VCaP (cell line): ENCODE results near the gene CDK11A.
"Not testable (repeated sequence)": the region's sequence is repeated elsewhere in the genome, so short reads cannot be mapped to it uniquely, and the experiment has no call there.

Experiments
- H3K27ac ChIP-seq: fragments of 450-650 bp; 2 replicates; pipeline ENCODE4 v1.5.1; 2017
- CTCF ChIP-seq: fragments of 450-650 bp; conservative IDR thresholded peaks from 2 replicates; pipeline ENCODE4 v1.5.1; 2017; ENCODE audit warnings: mild to moderate bottlenecking, moderate library complexity

Gene CDK11A

GRCh38 chr1:1703796-1704195, 20.4 kb downstream of the CDK11A start:
- H3K27ac ChIP-seq, result no peak overlapping the region
- TF ChIP-seq CTCF, result no peak

DNA sequence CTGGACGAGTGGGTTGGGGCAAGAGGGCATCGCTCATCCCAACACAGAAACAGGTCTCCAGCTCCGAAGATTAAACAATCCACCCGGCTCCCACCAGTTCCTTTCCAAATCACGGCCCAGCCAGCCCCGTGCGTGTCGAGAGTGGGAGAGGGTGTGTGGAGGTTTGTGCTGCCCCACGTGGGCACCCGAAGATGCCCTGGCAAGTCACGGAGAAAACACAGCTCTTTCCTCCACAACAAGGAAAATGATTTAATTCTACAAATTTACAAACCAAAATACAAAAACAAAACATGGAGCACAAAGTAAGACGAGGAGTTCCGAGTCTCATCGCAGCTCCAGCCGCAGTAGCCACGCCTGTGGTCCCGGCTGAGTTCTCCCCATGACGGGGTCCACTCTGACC, 21.7 kb downstream of the CDK11A start:
- not testable (repeated sequence) for H3K27ac ChIP-seq

DNA sequence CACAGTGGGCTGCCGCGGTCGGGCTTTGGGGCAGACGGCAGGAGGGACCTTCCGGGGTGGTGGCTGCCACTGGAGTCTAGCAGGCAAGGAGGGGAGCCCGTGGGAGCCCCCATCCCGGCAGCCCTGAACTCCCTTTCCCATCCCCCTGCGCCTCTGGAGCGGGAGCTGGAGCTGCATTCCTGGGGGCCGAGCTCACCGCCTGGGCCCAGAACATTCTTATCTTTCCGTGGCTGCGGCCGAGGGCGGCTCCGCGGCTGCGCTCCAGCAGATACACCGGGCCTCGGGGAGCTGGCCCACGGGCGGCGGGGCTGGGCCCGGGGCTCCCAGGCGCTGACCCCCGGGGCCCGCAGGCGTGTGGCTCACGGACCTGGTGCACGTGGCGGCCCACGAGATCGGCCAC, 23.6 kb downstream of the CDK11A start:
- not testable (repeated sequence) for H3K27ac ChIP-seq

GRCh38 chr1:1700067-1700466, 24.1 kb downstream of the CDK11A start:
- not testable (repeated sequence) for H3K27ac ChIP-seq

DNA sequence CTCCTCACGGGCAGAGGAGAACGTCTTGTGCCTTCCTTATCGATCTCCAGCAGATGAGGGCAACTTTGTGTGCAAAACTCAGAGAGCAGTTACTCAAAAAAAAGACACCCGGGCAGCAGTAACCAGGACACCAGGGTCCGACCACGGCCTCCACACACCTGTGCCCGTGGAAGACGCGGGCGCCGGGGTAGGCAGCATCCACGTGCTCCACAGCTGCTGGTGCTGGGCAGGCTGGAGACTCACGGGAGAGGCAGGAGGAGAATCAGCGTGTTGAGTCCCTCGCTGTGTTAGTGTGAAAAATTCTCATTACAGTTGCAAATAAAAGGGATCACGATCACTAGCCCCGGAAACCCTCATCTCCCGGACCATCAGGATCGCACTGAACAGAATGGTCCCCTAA, 25.1 kb downstream of the CDK11A start:
- not testable (repeated sequence) for H3K27ac ChIP-seq

DNA sequence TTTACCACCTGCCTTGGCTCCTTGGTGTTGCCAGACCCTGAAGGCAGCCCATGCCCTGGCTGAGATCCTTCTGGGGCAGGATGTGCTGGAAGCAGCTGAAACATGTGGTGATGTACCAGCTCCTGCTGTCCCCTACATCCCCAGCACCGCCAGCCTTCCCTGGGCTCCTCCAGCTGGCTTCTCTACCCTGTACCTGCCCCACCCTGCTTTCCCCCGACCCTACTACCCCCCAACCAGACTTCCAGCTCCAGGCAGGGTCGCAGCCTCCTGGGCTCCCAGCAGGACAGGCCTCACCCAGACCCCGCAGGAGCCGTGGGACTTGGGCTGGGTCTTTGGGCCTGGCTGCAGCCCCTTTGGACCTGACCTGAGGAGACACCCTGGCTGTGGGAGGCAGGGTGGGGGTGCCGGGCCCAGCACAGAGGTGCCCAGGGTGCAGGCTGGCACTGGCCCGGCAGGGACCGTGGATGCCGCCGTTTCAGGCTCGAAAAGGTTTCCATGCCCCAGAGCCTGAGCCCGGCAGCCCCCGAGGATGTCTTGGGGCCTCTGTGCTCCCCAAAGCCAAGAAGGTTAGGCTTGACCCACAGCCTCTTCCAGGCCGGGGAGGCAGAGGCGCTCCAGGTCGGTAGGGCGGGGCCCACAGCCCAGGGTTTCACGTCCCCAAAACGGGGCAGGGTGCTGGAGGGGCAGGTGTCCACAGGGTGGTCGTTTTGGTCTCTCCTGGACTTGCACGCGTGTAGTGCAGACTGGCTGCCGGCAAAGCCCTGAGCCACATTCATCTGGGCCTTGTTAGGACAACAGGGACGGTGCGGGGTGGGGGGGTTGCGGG, 26.6 kb downstream of the CDK11A start:
- H3K27ac ChIP-seq, result not testable (repeated sequence)

DNA sequence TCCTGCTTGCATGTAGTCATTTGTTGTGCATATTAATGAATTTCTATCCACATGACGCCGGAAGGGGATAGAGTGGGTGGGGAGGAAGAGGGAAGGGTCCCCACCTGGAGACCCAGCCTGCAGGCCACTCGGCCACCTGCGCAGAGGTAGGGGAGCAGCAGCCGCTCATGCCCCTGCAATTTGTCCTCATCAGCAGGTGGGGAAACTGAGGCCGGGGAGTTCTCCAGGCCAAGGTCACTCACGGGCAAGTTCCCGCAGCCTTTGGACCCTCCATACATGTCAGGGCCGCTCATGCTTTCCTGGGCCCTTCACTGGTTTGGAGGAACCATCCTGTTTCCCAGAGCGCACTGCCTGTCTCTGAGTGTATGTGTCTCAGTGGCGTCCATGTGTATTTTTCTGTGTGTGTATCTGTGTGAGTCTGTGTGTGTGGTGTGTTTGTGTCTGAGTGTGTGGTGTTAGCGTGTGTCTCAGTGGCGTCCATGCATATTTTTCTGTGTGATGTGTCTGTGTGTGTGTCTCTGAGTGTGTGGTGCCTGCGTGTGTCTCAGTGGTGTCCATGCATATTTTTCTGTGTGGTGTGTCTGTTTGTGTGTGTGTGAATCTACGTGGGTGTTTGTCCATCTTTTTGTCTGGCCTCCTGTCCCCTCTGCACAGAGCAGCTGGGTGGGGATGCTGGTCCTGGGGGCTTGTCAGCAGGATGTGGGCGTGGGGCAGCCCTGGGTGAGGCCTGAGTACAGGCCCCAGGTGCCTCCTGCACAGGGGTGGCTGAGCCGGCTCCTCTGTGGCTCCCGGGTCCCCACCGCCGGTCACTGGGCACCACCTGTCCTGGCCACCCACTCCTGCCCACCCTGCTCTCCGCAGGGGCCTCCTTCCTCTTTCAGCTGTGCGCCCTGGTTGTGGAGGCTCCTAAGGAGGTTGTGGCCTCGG, 27.5 kb downstream of the CDK11A start:
- H3K27ac ChIP-seq, result not testable (repeated sequence)

DNA sequence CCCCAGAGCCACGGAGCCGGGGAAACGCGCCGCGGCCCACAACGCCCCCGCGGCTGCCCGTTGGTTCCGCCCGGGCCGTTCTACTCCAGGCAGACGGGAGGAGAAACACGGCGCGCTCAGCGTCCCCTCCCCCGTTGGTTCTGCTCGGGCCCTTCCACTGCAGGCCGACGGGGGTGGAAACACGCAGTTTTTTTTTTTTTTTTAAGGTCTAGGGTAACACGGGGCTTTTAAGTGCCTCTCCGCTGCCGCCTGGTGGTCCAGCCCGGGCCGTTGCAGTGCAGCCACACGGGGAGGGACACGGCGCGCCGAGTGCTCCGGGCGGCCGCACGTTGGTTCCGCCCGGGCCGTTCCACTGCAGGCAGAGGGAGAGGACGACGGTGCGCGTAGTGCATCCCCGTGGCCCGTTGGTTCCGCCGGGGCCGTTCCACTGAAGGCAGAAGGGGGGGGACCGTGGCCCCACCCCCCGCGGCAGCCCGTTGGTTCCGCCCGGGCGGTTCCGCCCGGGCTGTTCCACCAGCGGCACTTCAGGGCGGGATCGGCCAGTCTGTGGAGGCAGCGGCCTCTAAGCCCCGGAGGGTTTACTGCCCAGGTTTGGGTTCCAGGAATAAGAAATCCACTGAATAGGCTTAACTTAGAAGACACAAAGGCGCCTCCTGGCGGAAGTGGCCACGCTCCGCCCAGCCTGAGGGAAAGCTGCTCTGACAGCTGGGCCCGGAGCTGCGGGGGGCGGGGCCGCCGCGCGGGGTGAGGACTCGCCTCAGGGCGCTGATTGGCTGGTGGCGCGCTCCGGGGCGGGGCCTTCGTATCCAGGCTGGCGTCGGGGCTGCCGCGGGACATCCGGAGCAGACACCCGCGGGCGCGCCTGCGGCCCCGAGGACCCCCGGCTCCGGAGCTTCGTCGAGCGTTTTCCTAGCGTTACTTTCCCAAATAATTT, 31.2 kb downstream of the CDK11A start, which contains the start of gene SLC35E2B:
SLC35E2B (minus strand) TSS at position 82 of the 934 bp plus-strand sequence. CDS start 16,096 bp downstream, outside the sequence.
- peak within 1 kb of the TSS; percentile 68 for H3K27ac ChIP-seq

DNA sequence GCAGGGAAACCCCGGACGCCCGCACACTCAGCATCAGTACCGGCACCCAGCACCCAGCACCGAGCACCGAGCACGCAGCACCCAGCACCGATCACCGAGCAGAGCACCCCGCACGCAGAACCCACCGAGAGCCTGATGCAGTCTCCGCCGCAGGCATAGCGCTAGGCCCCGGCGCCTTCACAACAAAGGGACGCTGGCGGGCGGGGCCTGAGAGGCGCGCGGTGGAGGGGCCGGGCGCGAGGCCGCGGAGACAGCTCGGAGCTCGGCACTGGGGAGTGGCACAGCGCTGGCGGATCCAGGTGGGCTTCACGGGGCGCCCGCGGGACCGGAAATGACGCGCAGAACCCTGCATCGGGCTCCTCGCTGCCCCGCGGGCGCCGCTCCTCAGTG, 31.8 kb downstream of the CDK11A start:
- H3K27ac ChIP-seq, result peak overlapping the region; percentile 60

DNA sequence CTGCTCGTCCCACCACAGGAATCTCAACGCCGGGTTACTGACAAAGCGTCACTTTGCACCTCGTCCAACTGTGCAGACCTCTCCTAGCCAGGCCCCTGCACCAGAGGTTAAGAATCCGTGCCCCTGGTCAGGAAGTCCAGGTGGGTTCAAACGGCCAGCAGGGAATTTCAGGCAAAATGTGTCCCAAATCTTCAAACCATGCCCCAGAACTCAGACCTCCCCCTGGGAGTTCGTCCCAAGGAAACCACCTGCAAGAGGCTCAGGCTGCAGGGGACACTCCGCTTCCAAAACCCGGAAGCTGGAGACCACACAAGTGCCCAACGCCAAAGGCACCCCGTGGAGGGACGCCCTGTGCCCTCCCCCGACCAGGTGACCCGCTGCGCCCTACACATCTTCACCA, 32.7 kb downstream of the CDK11A start:
- not testable (repeated sequence) for H3K27ac ChIP-seq

DNA sequence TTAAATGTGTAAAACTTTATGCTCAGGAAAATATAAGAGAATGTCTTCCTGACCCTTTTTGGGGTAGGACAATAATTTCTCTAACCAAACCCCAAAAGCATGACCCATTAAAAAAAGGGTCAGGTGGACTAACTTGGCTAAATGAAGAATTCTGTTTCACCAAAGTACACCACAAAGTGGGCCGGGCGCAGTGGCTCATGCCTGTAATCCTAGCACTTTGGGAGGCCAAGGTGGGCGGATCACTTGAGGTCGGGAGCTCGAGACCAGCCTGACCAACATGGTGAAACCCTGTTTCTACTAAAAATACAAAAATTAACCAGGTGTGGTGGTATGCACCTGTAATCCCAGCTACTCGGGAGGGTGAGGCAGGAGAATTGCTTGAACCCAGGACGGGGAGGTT, 34.6 kb downstream of the CDK11A start:
- H3K27ac ChIP-seq, result not testable (repeated sequence)

- H3K27ac ChIP-seq, result no peak overlapping the region
- TF ChIP-seq CTCF, result no peak
Measured at GRCh38 chr1:1687846-1688245, 36.3 kb downstream of the CDK11A start.
